Measurements from ENCODE around the gene CFAP20. TPM values are rescaled to one million over a fixed set of nuclear protein-coding genes. Genes with fewer than 3 reads are reported as not detected.

CFAP20 gene
- total RNA-seq, 4 donors from 2014 or later, result 14.8 to 48.3 (median 25.7) TPM

- Histone ChIP-seq H3K36me3 (no peaks in the 10 kb centered on the region), H3K9me3 (peaks cover 0 to 19% (median 0%) of the 10 kb centered on the region in 3 donors), H3K27me3 (no peaks in the 10 kb centered on the region), H3K4me3 (no peak overlapping the region), H3K4me1 (no peaks in the 10 kb centered on the region), H3K27ac (no peak overlapping the region)
- TF ChIP-seq POLR2A (IDR thresholded peaks at IDR 0.05), result no peak
- no peak for TF ChIP-seq CTCF (IDR thresholded peaks at IDR 0.05)
- no peak for TF ChIP-seq POLR2AphosphoS5 (IDR thresholded peaks at IDR 0.05)
- no peak for TF ChIP-seq EP300 (IDR thresholded peaks at IDR 0.05)
- no peak for ATAC-seq
- WGBS, 2 donors (ENCODE audit: low coverage in 1 of 2), result 62 to 100% methylated on average over 2 of the region's 2 CpGs
Measured at GRCh38 chr16:58137581-58137980, 8.4 kb upstream of the CFAP20 start.

GRCh38 chr16:58128711-58129096 is 477 bp downstream of the CFAP20 start:
- H3K4me1 ChIP-seq, result peaks cover 0 to 48% (median 12%) of the 10 kb centered on the region in 3 donors
- H3K9me3 ChIP-seq, result peaks cover 0 to 5% (median 0%) of the 10 kb centered on the region in 3 donors
- peak overlapping the region; percentile 80 to 91 (median 90) for H3K27ac ChIP-seq
- peak overlapping the region; percentile 87 to 98 for H3K4me3 ChIP-seq
- 0% methylated on average over 2 of the region's 25 CpGs; no CpG with 5 or more reads in 1 of the 2 donors for WGBS, 2 donors (ENCODE audit: low coverage in 1 of 2)
- ATAC-seq, result no peak
- no peak for TF ChIP-seq EP300 (IDR thresholded peaks at IDR 0.05)
- TF ChIP-seq CTCF (IDR thresholded peaks at IDR 0.05), result no peak
- TF ChIP-seq POLR2A (IDR thresholded peaks at IDR 0.05), result no peak
- no peak for TF ChIP-seq POLR2AphosphoS5 (IDR thresholded peaks at IDR 0.05)
- no peaks in the 10 kb centered on the region for H3K36me3 ChIP-seq
- H3K27me3 ChIP-seq, result no peaks in the 10 kb centered on the region

- no peak for TF ChIP-seq EP300 (IDR thresholded peaks at IDR 0.05)
- no peak for TF ChIP-seq POLR2A (IDR thresholded peaks at IDR 0.05)
- TF ChIP-seq CTCF (IDR thresholded peaks at IDR 0.05), result no peak
- no peak for TF ChIP-seq POLR2AphosphoS5 (IDR thresholded peaks at IDR 0.05)
- H3K4me1 ChIP-seq, result peaks cover 0 to 51% (median 12%) of the 10 kb centered on the region in 3 donors
- no peak for ATAC-seq
- peak overlapping the region; percentile 87 to 98 for H3K4me3 ChIP-seq
- no peaks in the 10 kb centered on the region for H3K27me3 ChIP-seq
- no peaks in the 10 kb centered on the region for H3K36me3 ChIP-seq
- 0 to 3% methylated on average over 5 to 6 of the region's 6 CpGs for WGBS, 2 donors (ENCODE audit: low coverage in 1 of 2)
- peak overlapping the region; percentile 80 to 91 (median 90) for H3K27ac ChIP-seq
- H3K9me3 ChIP-seq, result peaks cover 0 to 5% (median 0%) of the 10 kb centered on the region in 3 donors
Measured at GRCh38 chr16:58128181-58128631, 975 bp downstream of the CFAP20 start.

- no peak for ATAC-seq
- Histone ChIP-seq H3K4me1 (peaks cover 0 to 57% (median 12%) of the 10 kb centered on the region in 3 donors), H3K9me3 (peaks cover 0 to 5% (median 0%) of the 10 kb centered on the region in 3 donors), H3K27me3 (no peaks in the 10 kb centered on the region), H3K36me3 (no peaks in the 10 kb centered on the region), H3K4me3 (peak overlapping the region; percentile 87 to 98), H3K27ac (peak overlapping the region; percentile 71 to 91 (median 90))
- TF ChIP-seq CTCF (IDR thresholded peaks at IDR 0.05) (no peak), POLR2A (IDR thresholded peaks at IDR 0.05) (no peak), EP300 (IDR thresholded peaks at IDR 0.05) (no peak), POLR2AphosphoS5 (IDR thresholded peaks at IDR 0.05) (no peak)
- 3 to 10% methylated on average over 4 of the region's 4 CpGs for WGBS, 2 donors (ENCODE audit: low coverage in 1 of 2)
Measured at GRCh38 chr16:58127634-58128033, 1.5 kb downstream of the CFAP20 start.

- no peak for ATAC-seq
- whole genome bisulfite sequencing, 2 donors (ENCODE audit: low coverage in 1 of 2), result 0 to 4% methylated on average over 6 to 7 of the region's 7 CpGs
- TF ChIP-seq POLR2A (IDR thresholded peaks at IDR 0.05) (no peak), POLR2AphosphoS5 (IDR thresholded peaks at IDR 0.05) (no peak), EP300 (IDR thresholded peaks at IDR 0.05) (no peak), CTCF (IDR thresholded peaks at IDR 0.05) (peak in 3 of 4 experiments; percentile 32 to 38 (median 38))
- H3K9me3 ChIP-seq, result peaks cover 0 to 5% (median 0%) of the 10 kb centered on the region in 3 donors
- no peaks in the 10 kb centered on the region for H3K36me3 ChIP-seq
- peak overlapping the region in 1 of 2 donors; percentile 87 for H3K4me3 ChIP-seq
- H3K27me3 ChIP-seq, result no peaks in the 10 kb centered on the region
- H3K27ac ChIP-seq, result peak overlapping the region; percentile 71 to 91 (median 90)
- H3K4me1 ChIP-seq, result peaks cover 0 to 63% (median 12%) of the 10 kb centered on the region in 3 donors
Measured at GRCh38 chr16:58127033-58127556, 2.1 kb downstream of the CFAP20 start.
